HG03442 (cell line): Measurements from ENCODE around the gene NUB1.
A peak's percentile ranks its signal among the peaks of the same experiment; 100 is the strongest.

Experiments
- ATAC-seq: cut with Tn5 transposase; IDR thresholded peaks from one replicate; pipeline ENCODE4 v1.9.1; 2021; ENCODE audit warnings: mild to moderate bottlenecking, moderate library complexity; ENCODE audit not compliant: unreplicated experiment

NUB1 gene

DNA sequence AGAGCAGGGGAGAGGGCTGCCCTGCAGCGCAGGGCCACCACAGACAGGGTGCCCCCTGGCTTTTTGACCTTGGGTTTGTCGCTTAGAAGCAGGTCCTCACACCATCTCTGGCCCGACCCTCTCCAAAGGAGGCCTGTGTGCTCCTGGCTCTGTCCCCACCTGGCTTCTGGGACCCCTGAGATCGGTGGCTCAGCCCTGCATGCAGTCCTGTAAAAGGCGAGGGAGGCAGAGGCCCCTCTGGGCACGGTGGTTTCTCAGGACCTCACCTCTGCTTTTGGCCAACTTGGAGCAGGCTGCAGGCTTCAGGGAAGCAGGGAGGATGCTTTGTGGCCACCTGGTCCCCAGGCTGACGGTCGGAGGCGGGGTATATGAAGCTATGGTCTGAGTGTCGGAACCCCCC, 46.8 kb downstream of the NUB1 start:
- ATAC-seq, result no peak

DNA sequence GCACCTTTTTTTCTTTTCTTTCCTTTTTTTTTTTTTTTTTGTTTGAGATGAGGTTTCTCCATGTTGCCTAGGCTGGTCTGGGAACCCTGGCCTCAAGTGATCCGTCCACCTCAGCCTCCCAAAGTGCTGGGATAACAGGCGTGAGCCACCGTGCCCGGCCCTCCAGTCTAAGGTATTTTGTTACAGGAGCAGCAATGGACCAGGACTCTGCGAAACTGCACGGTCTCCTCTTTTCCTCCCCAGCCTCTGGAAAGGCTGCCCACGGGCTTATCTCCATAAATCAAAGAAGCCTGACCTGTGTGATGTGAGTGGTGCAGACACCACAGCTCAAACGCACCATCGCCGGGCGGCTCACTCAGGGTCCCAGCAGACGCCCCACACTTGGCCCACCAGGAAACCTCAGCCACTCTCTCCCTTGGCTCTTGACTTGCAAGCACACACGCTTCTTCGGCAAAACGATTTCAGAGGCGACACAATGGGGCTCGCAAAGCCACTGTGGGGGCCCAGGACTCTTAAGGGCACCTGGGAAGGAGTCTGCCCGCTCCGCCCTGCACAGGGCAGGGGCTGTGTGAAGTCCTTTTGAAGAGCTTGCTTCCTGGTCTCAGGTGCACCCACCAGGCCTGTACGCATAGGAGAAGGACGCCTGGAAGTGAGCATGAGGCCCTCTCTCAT, 47.6 kb downstream of the NUB1 start:
- no peak for ATAC-seq

DNA sequence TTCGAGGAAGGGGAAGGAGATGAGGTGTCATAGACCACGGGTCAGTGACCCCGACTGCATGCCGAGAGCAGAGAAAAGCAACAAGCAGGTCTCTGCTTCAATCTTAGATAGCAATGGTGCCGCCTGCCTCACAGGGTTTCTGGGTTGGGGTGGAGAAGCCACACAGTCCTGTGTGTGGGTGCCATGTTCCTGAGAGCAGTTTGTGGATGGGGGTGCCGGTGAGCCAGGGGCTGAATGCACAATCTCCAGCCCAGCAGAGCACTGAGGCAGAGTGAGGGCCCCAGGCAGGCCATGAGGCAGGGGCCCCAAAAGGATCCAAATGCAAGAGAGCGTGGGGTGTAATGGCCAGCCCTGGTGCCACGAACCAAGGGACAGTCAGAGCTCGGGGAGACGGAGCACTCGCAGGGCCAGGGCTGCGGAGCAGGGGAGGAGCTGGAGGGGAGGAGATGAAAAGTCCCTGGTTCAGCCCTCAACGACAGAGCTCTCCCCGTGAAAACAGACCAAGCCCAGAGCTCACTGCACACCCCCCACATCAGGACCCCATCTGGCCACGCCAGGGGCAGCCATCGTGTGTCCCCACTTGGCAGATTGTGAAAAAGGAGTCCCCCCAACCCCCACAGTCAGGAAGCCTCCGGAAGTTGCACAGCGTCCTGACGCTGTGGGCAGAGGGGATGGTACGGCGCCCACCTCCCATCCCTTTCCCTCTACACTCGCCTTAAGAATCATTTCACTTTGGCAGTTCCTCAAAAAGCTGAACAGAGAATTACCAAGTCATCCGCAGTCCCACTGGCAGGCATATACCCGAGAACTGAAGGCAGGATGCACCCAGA, 48.4 kb downstream of the NUB1 start:
- no peak for ATAC-seq

DNA sequence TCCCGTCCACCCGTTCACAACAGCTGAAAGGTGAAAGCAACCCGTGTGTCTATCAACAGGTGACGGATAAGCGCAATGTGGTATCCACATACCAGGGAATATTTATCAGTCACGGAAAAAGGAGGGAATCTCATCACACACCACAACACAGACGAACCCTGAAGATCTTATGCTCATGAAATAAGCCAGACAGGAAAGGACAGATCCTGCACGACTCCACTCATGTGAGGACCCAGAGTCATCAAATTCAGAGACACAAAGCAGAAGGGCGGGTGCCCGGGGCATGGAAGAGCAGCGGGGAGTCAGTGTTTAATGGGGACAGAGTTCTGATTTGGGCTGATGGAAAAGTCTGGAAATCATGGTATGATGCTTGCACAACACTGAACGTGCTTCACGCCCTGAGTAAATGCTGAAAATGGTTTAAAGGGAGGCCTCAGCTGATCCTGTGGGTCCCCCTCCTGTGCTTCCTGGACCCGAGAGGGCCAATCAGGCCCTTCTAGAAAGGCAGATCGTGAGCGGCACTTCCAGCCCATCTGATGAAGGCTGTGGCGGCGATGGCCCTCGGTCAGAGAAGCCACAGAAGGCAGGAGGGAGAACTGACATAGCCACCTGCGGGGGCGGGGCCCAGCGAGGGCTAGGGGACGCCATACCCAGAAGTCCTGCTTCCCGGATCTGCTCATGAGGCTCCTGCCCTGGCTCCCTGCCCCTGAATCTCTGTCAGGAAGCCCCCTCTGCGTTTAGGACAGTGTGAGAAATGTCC, 49.2 kb downstream of the NUB1 start:
- ATAC-seq, result no peak

DNA sequence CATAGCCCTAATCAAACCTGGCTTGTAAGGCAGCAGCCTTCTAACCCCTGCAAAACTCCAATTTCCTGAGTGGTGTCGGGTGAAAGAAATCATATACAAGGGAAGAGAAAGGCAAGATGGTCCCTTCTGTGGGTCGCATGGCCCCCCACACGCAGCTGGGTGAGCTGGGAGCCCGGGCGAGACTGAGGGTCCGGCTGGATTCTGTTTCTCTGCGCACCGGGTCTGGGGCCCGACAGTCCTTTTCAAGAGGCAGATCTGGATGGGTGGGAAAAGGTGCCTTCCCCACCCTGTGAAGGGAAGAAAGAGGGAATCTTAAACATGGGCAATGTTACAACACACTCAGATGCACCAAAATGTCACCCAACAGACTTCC, 49.7 kb downstream of the NUB1 start:
- no peak for ATAC-seq

DNA sequence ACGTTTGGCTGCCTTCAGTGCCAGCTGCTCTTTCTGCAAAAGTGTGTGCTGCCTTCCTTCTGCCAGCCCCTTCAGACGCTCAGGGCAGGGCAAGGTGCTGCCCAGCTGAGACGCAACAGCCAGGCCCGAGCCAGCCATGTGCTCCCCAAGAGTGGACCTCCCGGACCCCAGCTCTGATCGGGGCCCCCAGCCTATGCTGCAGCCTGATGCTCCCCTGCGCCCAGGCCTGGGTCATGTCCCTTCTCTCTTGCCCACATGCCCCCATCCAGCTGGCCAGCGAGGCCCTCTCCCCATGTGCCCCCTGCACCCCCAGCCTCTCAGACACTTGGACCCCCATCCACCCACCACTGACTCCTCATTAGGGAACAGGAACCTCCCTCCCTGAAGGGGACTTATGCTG, 50.4 kb downstream of the NUB1 start:
- ATAC-seq, result no peak

DNA sequence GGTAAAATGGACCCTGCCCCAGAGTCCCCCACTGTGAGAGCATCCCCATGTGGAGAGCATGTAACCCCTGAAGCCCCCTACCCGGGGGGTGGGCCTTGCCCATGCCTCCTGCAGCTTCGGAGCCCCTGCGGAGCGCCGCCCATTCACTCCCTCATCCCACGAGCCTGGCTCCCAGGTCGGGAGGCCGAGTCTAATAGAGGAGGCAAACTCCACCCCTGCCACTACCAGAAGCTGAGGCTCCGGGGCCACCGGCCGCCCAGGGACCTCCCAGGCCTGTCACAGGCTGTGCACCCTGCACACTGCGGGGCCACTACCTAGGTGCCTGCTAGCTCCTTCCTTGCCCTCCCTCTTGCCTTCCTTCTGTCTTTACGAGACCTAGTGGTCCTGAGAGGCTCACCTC, 50.8 kb downstream of the NUB1 start:
- no peak for ATAC-seq

DNA sequence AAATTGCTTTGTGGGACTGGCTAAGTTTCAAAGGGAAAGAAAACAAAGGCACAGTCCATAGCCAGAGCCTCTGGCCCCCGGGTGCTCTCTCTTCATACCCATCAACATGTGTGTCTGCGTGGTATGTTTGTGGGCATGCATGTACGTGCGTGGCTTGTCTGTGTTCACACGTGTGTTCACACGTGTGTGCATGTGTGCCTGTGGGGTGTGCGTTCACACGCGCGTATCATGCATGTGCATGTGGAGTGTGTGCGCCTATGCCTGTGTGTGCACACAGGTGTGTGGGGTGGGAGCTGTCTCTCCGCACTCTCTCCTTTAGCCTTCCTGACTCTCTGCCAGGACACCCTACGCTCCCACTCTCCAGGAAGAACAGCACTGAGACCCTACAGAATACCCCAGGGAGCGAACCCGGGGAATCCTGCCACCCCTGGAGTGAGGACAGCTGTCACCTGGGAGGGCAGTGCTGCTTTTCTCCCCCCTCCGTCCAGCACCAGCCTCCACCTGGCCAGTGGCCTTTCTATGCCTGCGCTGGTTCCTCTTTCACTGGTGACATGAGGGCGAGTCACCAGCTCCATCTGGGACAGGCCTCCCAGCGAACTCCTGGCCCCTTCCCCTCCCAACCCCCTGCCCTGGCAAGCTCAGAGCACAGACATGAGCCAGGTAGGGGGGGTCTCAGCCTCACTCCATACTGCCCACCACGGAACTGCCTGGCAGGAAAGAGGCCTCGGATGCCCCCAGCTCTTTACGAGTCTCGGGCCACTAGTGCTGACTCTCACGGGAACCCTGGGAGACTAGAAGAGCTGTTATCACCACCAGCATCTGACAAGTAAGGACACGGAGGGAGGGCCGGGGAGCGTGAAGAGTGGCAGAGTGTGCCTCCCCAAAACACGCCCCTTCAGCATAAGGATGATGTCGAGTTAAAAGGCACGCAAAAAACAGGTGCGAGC, 51.7 kb downstream of the NUB1 start:
- no peak for ATAC-seq

DNA sequence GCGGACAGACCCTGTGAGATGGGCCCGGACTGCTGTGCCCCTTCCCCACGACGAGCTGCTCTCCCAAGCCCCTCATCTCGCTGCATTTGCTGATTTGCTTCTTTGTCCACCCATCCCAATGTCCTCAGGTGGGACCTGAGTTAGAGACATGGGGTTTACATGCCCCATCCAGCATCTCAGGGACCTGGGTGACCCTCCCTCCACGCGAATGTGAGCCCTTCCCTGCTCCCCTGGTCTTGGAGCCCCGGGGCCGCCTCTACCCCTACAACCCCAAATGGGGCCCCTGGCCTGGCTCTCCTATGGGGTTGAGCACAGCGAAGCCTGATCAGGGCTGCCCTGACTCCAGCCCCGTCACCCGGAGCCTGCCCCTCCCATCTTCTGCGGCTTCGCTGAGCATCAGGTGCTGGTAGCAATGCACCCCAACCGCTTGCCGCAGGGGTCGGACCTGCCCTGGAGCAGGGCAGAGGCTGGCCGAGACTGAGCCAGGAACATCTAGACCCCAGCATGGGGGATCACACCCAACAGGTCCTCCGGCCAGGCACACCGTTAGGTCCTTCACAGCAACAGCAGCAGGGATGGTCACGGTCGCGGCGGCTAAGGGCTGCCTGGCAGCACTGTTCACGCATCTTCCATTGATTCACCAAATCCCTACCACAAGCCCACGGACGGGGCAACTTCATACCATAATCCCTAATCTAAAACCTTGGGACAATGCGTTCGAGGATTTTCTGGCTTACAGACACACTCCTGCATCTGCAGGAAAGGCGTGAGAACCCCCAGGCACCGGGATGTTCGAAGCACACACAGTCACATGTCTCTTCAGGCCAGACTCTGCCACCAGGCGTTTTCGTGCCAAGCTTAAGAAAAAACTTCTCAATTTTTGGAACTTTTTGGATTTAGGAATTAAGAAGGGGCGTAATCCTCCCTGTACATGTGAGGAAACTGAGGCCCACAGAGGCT, 52.7 kb downstream of the NUB1 start:
- no peak for ATAC-seq

DNA sequence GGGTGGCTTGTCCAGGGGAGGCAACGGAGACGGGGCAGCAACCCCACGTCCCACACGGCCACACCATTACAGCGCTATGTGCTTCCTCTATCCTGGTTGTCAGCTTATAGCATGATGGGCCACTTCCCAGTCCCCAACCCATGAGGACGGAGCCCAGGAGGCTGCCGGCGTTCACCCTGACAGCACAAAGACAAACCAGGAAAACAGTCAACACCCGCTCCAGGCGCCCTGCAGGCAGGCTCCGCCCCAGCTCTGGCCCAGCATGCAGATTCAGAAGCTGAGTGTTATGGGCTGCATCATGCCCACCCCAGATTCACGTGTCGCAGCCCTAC, 53.4 kb downstream of the NUB1 start:
- ATAC-seq, result no peak

DNA sequence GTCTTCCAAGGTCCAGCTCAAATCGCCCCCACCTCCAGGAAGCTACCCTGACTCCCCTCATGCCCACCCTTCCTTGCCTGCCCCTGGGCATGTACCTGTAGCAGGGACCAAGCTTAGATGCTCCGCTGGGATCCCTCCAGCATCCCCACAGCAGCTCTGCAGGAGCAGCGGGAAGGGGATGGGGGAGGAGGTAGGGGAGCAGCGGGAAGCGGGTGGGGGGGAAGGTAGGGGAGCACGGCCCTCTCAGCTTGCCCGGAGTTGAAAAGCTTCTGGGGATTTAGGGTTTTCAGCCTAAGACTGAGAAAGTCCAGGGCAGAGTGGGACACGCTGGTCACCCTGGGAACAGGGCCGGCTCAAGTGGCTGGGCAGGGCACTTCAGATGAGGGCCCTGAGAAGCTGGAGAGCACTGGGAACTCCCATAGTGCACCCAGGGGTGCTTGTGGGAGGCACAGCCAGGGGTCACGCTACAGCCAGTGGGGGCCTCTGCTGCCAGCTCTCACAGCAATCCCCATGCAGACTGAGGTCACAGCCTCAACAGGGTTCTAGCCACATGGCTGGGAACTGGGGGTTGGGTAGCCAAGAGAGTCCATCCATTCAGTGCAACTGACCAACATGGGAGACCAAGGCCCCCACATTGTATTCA, 54.8 kb downstream of the NUB1 start:
- ATAC-seq, result no peak

DNA sequence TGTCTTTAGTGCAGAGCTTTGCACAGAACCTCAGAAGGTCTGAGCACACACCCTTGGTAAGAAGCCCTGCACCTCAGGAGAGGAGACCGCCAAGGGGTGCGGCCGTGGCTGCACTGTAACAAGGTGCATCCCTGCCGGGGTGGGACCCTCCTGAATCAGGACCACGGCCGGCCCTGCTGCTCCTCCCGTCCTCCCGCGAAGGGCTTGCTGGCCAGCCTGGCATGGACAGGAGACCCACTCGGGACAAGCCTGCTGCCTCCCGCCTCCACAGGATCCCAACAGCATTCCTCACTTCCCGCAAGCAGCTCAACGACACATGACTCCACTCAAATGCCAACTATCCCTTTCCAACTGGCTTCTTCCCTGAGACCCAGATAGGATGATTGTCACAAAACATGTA, 55.4 kb downstream of the NUB1 start:
- no peak for ATAC-seq

DNA sequence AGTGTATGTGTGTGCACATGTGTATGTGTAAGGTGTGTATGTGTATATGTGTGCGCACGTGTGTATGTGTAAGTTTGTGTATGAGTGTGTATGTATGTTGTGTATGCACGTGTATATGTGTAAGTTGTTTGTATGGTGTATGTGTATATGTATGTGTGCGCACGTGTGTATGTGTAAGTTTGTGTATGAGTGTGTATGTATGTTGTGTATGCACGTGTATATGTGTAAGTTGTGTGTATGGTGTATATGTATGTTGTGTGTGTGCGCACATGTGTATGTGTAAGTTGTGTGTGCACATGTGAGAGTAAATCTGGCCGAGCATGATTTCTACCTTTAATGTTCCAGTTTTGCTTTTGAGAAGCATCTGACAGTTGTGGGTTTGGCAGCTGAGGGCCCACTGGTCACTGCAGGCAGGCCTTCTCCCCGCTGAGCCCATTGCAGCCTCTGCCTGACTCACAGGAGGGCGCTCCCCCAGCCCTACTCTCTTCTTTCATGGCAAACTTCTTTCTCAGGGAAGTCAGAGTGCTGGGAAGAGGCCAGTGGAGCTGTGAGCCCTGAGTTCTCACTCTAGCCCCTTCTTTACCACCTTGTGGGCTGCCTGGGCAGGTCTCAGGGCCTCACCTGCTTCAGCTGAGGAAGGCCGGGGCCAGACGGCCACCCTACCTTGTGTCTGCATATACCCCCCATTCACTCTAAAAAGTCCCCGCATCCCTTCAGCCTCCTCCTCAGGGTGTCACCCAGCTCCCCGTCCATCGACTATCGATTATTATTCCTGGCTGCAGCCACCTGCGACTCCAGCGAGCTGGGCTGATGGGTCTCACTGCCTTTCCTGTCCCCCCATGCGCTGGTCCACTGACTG, 57.1 kb downstream of the NUB1 start:
- ATAC-seq, result no peak

DNA sequence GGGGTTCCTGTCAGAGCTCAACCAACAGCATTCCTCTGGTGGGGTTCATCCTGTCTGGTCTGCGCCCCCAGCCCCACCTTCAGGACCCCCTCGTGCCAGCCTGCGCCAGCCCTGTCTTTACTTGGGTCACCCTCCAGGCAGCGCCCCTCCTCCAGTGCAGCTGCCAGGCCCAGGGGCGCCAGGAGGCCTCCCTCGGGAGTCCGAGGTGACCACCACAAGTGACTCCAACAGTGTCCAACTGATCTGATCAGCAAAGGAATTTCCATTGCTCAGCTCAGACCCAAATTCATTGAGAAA, 57.6 kb downstream of the NUB1 start:
- no peak for ATAC-seq

DNA sequence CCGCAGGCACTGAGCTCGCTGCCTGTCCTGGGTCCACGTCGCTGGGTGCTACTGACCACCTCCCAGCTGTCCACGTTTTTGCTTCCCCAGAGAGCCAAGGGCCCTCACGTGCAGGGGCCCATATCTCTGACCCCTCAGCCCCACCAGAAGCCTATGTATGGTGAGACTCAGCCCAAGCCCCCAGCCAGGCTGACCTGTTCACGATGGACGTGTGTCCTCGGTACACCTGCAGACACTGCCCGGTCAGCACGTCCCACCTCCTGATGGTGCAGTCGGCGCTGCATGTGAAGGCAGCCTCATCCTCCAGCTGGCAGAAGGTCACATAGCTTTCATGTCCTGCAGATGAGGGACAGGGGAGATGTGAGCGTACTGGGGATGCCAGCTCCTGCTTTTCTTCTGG, 58.3 kb downstream of the NUB1 start:
- no peak for ATAC-seq

DNA sequence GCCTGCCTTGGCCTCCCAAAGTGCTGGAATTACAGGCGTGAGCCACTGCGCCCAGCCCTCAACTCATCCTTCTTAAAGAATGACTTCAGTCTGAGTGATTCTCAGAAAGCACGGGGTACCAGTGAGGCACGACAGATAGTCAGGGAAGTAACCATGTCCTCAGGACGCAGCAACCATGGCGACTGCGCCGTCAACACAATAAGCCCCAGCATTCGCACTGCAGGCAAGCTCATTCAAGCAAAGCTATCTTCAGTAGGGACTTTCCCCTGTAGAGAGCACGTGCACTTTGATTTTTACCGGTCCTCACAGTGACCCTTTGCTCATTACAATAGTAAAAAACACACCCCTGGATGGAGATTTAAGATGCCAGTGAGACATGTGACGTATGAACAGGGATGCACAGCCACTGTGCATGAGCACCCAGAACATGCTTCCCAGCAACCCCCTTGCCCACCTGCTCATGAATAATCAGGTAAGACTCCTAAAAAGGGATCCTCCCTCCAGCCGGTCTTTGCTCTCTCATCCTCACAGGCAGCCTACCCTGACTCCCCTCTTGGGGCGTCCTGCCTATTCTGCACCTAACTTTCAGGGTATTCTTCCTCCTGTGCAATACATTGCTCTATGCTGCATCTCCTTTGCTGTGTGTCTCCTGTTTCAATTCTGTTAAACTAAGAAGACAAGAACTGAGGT, 59.2 kb downstream of the NUB1 start:
- peak; percentile 76 for ATAC-seq

DNA sequence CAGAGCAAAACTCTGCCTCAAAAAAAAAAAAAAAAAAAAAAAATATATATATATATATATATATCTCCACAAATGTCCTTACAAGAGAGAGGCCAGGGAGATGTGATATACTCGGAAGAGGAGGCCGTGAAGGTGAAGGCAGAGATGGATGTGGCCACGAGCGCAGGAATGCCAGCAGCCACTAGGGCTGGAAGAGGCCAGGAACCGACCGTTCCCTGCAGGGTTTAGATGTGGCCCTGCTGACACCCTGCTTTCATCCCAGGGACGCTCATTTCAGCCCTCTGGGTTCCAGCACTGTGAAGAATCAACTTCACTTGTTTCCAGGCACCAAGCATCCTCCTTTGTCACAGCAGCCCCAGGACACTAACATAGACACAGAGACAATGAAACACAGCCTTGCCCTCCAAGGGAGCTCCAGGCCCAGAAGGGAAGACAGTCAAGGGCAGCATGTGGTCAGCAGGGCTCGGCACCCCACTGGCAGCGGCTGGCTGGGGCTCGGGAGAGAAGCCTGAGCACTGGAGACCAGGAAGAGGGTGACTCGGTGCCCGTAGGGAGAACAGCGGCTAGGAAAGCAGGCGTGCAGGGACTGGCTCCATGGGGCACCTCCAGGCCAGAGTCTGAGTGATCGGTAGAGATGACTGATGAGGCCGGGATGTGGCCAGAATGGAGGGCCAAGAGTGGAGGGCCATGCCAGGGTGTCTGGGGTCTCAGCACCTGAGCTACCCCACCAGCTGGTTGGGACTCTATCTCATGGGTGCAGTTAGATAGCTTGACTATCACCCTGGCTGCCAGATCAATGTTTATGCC, 60.6 kb downstream of the NUB1 start:
- no peak for ATAC-seq
